Hepatocyte (in vitro differentiated cells): Measurements from ENCODE around the gene LGALS3BP. TPM values are rescaled to one million over a fixed set of nuclear protein-coding genes. Genes with fewer than 3 reads are reported as not detected.

Source experiments
- DNase-seq: peaks from one replicate; pipeline ENCODE4 v3.0.0-alpha.2; 2016; ENCODE audit warnings: low spot score
- H2AFZ ChIP-seq: fragments of 200-600 bp; sonication (generic); 2 replicates; pipeline ENCODE4 v1.6.0; 2016; ENCODE audit warnings: antibody characterized with exemption, mild to moderate bottlenecking
- H3K27ac ChIP-seq: fragments of 200-600 bp; sonication (generic); 2 replicates; pipeline ENCODE4 v1.5.1; 2016; ENCODE audit warnings: mild to moderate bottlenecking
- H3K27me3 ChIP-seq: fragments of 200-600 bp; sonication (generic); 2 replicates; pipeline ENCODE4 v1.6.1; 2016
- H3K36me3 ChIP-seq: fragments of 200-600 bp; sonication (generic); replicated peaks from 2 replicates; pipeline ENCODE4 v1.5.1; 2016; ENCODE audit warnings: low read depth; ENCODE audit not compliant: insufficient read depth
- H3K4me1 ChIP-seq: fragments of 200-600 bp; sonication (generic); 2 replicates; pipeline ENCODE4 v1.5.1; 2016; ENCODE audit warnings: mild to moderate bottlenecking, moderate library complexity; ENCODE audit not compliant: insufficient read depth
- H3K4me2 ChIP-seq: fragments of 200-600 bp; sonication (generic); 2 replicates; pipeline ENCODE4 v1.6.0; 2016
- H3K4me3 ChIP-seq: fragments of 200-600 bp; sonication (generic); 2 replicates; pipeline ENCODE4 v1.5.1; 2016; ENCODE audit warnings: mild to moderate bottlenecking
- H3K79me2 ChIP-seq: fragments of 200-600 bp; sonication (generic); 2 replicates; pipeline ENCODE4 v1.6.0; 2017; ENCODE audit warnings: mild to moderate bottlenecking
- H3K9me2 ChIP-seq: fragments of 200-600 bp; sonication (generic); replicated peaks from 2 replicates; pipeline ENCODE4 v1.6.0; 2017; ENCODE audit warnings: mild to moderate bottlenecking; ENCODE audit not compliant: insufficient read depth
- H3K9me3 ChIP-seq: fragments of 200-600 bp; sonication (generic); 2 replicates; pipeline ENCODE4 v1.5.1; 2016; ENCODE audit warnings: low read depth, mild to moderate bottlenecking
- H4K20me1 ChIP-seq: fragments of 200-600 bp; sonication (generic); 2 replicates; pipeline ENCODE4 v1.6.0; 2016; ENCODE audit warnings: mild to moderate bottlenecking; ENCODE audit not compliant: insufficient read depth, poor library complexity, severe bottlenecking
- CTCF ChIP-seq: fragments of 200-600 bp; sonication (generic); IDR thresholded peaks from 2 replicates; pipeline ENCODE4 v1.5.1; 2016; ENCODE audit warnings: antibody characterized with exemption, mild to moderate bottlenecking; ENCODE audit not compliant: poor library complexity
- EZH2 ChIP-seq: fragments of 200-600 bp; sonication (generic); IDR thresholded peaks from 2 replicates; pipeline ENCODE4 v1.6.1; 2016; ENCODE audit warnings: antibody characterized with exemption, mild to moderate bottlenecking, borderline replicate concordance
- EZH2phosphoT487 ChIP-seq: fragments of 200-600 bp; sonication (generic); IDR thresholded peaks from one replicate; pipeline ENCODE4 v1.6.1; 2018; ENCODE audit warnings: antibody characterized with exemption, mild to moderate bottlenecking, low read depth, moderate library complexity; ENCODE audit not compliant: unreplicated experiment, severe bottlenecking
- WGBS: methylation state at CpG from one replicate; pipeline ENCODE4 v1.1.6; 2016; ENCODE audit warnings: low lambda C conversion rate; ENCODE audit errors: missing lambda C conversion rate; 5-methylcytosine and 5-hydroxymethylcytosine counted together
- polyA plus RNA-seq: library from polyadenylated mRNA; unstranded; fragments of >200 nt; fragmentation: Nextera tagmentation; extraction: Ambion mirVana; gene quantifications from 2 replicates; pipeline ENCODE4 v1.2.1, GENCODE V29; 2016
- total RNA-seq: library from RNA; depleted of rRNA; stranded (reverse); fragments of >200 nt; gene quantifications from 2 replicates; pipeline ENCODE4 v1.2.3, GENCODE V29; 2014

The LGALS3BP gene
- total and polyA plus RNA-seq, 2 experiments from 2014 or later = 305 to 787 TPM

- Histone ChIP-seq H3K27ac (peak overlapping the region; percentile 82), H3K4me1 (peaks cover 26% of the 10 kb centered on the region), H3K9me2 (no peaks in the 10 kb centered on the region), H3K79me2 (peaks cover 68% of the 10 kb centered on the region), H3K27me3 (no peaks in the 10 kb centered on the region), H3K4me3 (no peak overlapping the region), H4K20me1 (peaks cover 28% of the 10 kb centered on the region), H2AFZ (no peak overlapping the region), H3K4me2 (peak overlapping the region; percentile 51), H3K36me3 (no peaks in the 10 kb centered on the region), H3K9me3 (no peaks in the 10 kb centered on the region)
- DNase-seq = no peak
- no peak for TF ChIP-seq EZH2phosphoT487
- TF ChIP-seq EZH2 = no peak
- TF ChIP-seq CTCF = no peak
- 88% methylated on average over 8 of the region's 8 CpGs for WGBS
Measured at GRCh38 chr17:79006046-79006445, 26.3 kb upstream of the LGALS3BP start.

GRCh38 chr17:79005063-79005861 is 25.5 kb upstream of the LGALS3BP start:
- peak; percentile 70 for DNase-seq
- H3K4me3 ChIP-seq = no peak overlapping the region
- TF ChIP-seq EZH2 = no peak
- TF ChIP-seq CTCF = no peak
- no peak for TF ChIP-seq EZH2phosphoT487
- H3K27me3 ChIP-seq = no peaks in the 10 kb centered on the region
- peaks cover 32% of the 10 kb centered on the region for H4K20me1 ChIP-seq
- no peaks in the 10 kb centered on the region for H3K9me2 ChIP-seq
- H2AFZ ChIP-seq = no peak overlapping the region
- WGBS = 78% methylated on average over 11 of the region's 12 CpGs
- peak overlapping the region; percentile 82 for H3K27ac ChIP-seq
- no peaks in the 10 kb centered on the region for H3K9me3 ChIP-seq
- H3K79me2 ChIP-seq = peaks cover 75% of the 10 kb centered on the region
- H3K4me2 ChIP-seq = peak overlapping the region; percentile 51
- H3K36me3 ChIP-seq = no peaks in the 10 kb centered on the region
- peaks cover 19% of the 10 kb centered on the region for H3K4me1 ChIP-seq

GRCh38 chr17:79003661-79004411 is 24.1 kb upstream of the LGALS3BP start:
- Histone ChIP-seq H3K9me3 (no peaks in the 10 kb centered on the region), H3K4me2 (no peak overlapping the region), H3K27ac (no peak overlapping the region), H3K79me2 (peaks cover 78% of the 10 kb centered on the region), H3K9me2 (no peaks in the 10 kb centered on the region), H2AFZ (no peak overlapping the region), H3K4me3 (no peak overlapping the region), H3K4me1 (peaks cover 15% of the 10 kb centered on the region), H3K27me3 (no peaks in the 10 kb centered on the region), H3K36me3 (no peaks in the 10 kb centered on the region), H4K20me1 (peaks cover 32% of the 10 kb centered on the region)
- DNase-seq = no peak
- 70% methylated on average over 3 of the region's 3 CpGs for WGBS
- no peak for TF ChIP-seq EZH2
- TF ChIP-seq EZH2phosphoT487 = no peak
- TF ChIP-seq CTCF = no peak
